Keratinocyte (primary cell): ENCODE measurements around the gene UPK3B.

Source experiments
- CTCF ChIP-seq, 3 experiments: IDR thresholded peaks in 1 of 3; conservative IDR thresholded peaks in 1 of 3; optimal IDR thresholded peaks in 1 of 3; 2 replicates in 2 of 3; 3 replicates in 1 of 3; pipeline versions ENCODE3 to v1.5.1; 2011; ENCODE audit warnings: low read length in 3 of 3, mild to moderate bottlenecking in 3 of 3, moderate library complexity in 2 of 3, control low read depth in 1 of 3, inconsistent platforms in 1 of 3; ENCODE audit not compliant: insufficient read depth in 2 of 3; ENCODE audit errors: extremely low read depth in 1 of 3
- EZH2 ChIP-seq: IDR thresholded peaks from one replicate; pipeline ENCODE4 v1.6.1; 2012; ENCODE audit warnings: inconsistent platforms, mild to moderate bottlenecking, low read length, moderate library complexity

GRCh38 chr7:76514926-76515771 lies 4.8 kb downstream of the UPK3B start:
- no peak for TF ChIP-seq CTCF (optimal IDR thresholded peaks at IDR 0.05 in 1 of 3, IDR thresholded peaks at IDR 0.05 in 1 of 3, conservative IDR thresholded peaks at IDR 0.05 in 1 of 3; ENCODE audit: extremely low read depth in 1 of 3, insufficient read depth in 2 of 3, low read length in 3 of 3)
- no peak for TF ChIP-seq EZH2
